CD14-positive monocyte (primary cell): ENCODE data around the gene TSPAN5. TPM values are rescaled to one million over a fixed set of nuclear protein-coding genes. Genes with fewer than 3 reads are reported as not detected.

Source experiments
- DNase-seq, 3 donors: peaks; one replicate each; pipeline ENCODE4 v3.0.0-alpha.2; 2011 to 2022
- H2AFZ ChIP-seq: 2 replicates; pipeline ENCODE4 v1.6.0; 2012; ENCODE audit warnings: mild to moderate bottlenecking, low read depth, low read length, inconsistent platforms; ENCODE audit not compliant: insufficient read depth, poor library complexity, severe bottlenecking
- H3K27ac ChIP-seq, 2 donors: 1 replicate in 1 of 2; 2 replicates in 1 of 2; pipeline ENCODE4 v1.5.1; 2012 to 2013; ENCODE audit warnings: low read length in 2 of 2, control low read depth in 1 of 2, inconsistent platforms in 1 of 2, low read depth in 1 of 2, mild to moderate bottlenecking in 1 of 2
- H3K27me3 ChIP-seq, 2 donors: one replicate each; pipeline versions ENCODE4 v1.6.0 to v1.6.1; 2011 to 2013; ENCODE audit warnings: low read length in 2 of 2; ENCODE audit not compliant: control insufficient read depth in 2 of 2, insufficient read depth in 2 of 2
- H3K36me3 ChIP-seq, 2 donors: replicated peaks in 1 of 2; 1 replicate in 1 of 2; 2 replicates in 1 of 2; pipeline versions ENCODE4 v1.5.1 to v1.6.1; 2012 to 2013; ENCODE audit warnings: low read length in 2 of 2, control low read depth in 1 of 2, inconsistent platforms in 1 of 2, mild to moderate bottlenecking in 1 of 2; ENCODE audit not compliant: insufficient read depth in 2 of 2, control insufficient read depth in 1 of 2
- H3K4me1 ChIP-seq, 2 donors: 1 replicate in 1 of 2; 2 replicates in 1 of 2; pipeline versions ENCODE4 v1.5.1 to v1.6.1; 2012 to 2013; ENCODE audit warnings: low read length in 2 of 2, control low read depth in 1 of 2, inconsistent platforms in 1 of 2, mild to moderate bottlenecking in 1 of 2, moderate library complexity in 1 of 2; ENCODE audit not compliant: insufficient read depth in 2 of 2, control insufficient read depth in 1 of 2
- H3K4me2 ChIP-seq: replicated peaks from 2 replicates; pipeline ENCODE3; 2012; ENCODE audit warnings: low read length, moderate library complexity, mild to moderate bottlenecking; ENCODE audit not compliant: poor library complexity, severe bottlenecking; ENCODE audit errors: extremely low read depth
- H3K4me3 ChIP-seq, 3 experiments: fragments of 200-600 bp in 1 of 3; sonication (generic) in 1 of 3; replicated peaks in 1 of 3; 1 replicate in 2 of 3; 2 replicates in 1 of 3; pipeline ENCODE4 v1.5.1; 2011 to 2013; ENCODE audit warnings: low read length in 3 of 3, mild to moderate bottlenecking in 3 of 3, control low read depth in 2 of 3, low read depth in 2 of 3, inconsistent platforms in 1 of 3, moderate library complexity in 1 of 3
- H3K79me2 ChIP-seq: 2 replicates; pipeline ENCODE4 v1.6.0; 2012; ENCODE audit warnings: mild to moderate bottlenecking, control low read depth, inconsistent platforms, low read length, moderate library complexity; ENCODE audit not compliant: insufficient read depth
- H3K9ac ChIP-seq: 2 replicates; pipeline ENCODE4 v1.6.0; 2017; ENCODE audit warnings: low read length, mild to moderate bottlenecking; ENCODE audit not compliant: insufficient read depth, poor library complexity, severe bottlenecking
- H3K9me3 ChIP-seq, 2 donors: replicated peaks in 1 of 2; 1 replicate in 1 of 2; 2 replicates in 1 of 2; pipeline versions ENCODE4 v1.5.1 to v1.6.1; 2012 to 2013; ENCODE audit warnings: low read length in 2 of 2, control low read depth in 1 of 2; ENCODE audit not compliant: control insufficient read depth in 1 of 2, insufficient read depth in 1 of 2
- H4K20me1 ChIP-seq: 2 replicates; pipeline ENCODE4 v1.6.0; 2012; ENCODE audit warnings: mild to moderate bottlenecking, low read length, control low read depth, moderate library complexity; ENCODE audit not compliant: insufficient read depth
- H3K27ac Mint-ChIP-seq, 7 donors: one replicate each; pipeline ENCODE4 v1.8.0; 2020; ENCODE audit warnings: mild to moderate bottlenecking in 7 of 7, mixed read lengths in 7 of 7, moderate library complexity in 6 of 7, inconsistent platforms in 2 of 7
- H3K27me3 Mint-ChIP-seq, 3 donors: one replicate each; pipeline ENCODE4 v1.8.0; 2021 to 2022; ENCODE audit warnings: low read depth in 3 of 3, mild to moderate bottlenecking in 3 of 3, mixed read lengths in 3 of 3, moderate library complexity in 3 of 3, inconsistent platforms in 1 of 3
- H3K36me3 Mint-ChIP-seq, 2 donors: one replicate each; pipeline ENCODE4 v1.8.0; 2020; ENCODE audit warnings: mixed read lengths in 2 of 2, inconsistent platforms in 1 of 2, mild to moderate bottlenecking in 1 of 2
- H3K4me1 Mint-ChIP-seq: one replicate; pipeline ENCODE4 v1.8.0; 2020; ENCODE audit warnings: mild to moderate bottlenecking, mixed read lengths
- H3K4me3 Mint-ChIP-seq, 2 donors: one replicate each; pipeline ENCODE4 v1.8.0; 2020; ENCODE audit warnings: mild to moderate bottlenecking in 2 of 2, mixed read lengths in 2 of 2, moderate library complexity in 1 of 2
- H3K9me3 Mint-ChIP-seq, 7 donors: one replicate each; pipeline ENCODE4 v1.8.0; 2020 to 2022; ENCODE audit warnings: mixed read lengths in 7 of 7, mild to moderate bottlenecking in 6 of 7, moderate library complexity in 6 of 7, inconsistent platforms in 2 of 7
- WGBS: methylation state at CpG from one replicate; pipeline ENCODE4 v1.1.5; 2013; ENCODE audit warnings: missing lambda C conversion rate; ENCODE audit not compliant: insufficient coverage; 5-methylcytosine and 5-hydroxymethylcytosine counted together
- intact Hi-C, 2 donors: fragments of 100-400 bp; cut with micrococcal nuclease; formaldehyde crosslinking; loops; one replicate each; pipeline versions ENCODE4 v1.15.0 to v1.15.1; 2023
- polyA plus RNA-seq, 3 donors: library from polyadenylated mRNA; depleted of rRNA in 1 of 3; unstranded in 2 of 3; stranded (reverse) in 1 of 3; fragments of 300-500 nt in 2 of 3; fragments of >200 nt in 1 of 3; fragmentation: Illumina TruSeq in 2 of 3; gene quantifications; 1 replicate in 2 of 3; 2 replicates in 1 of 3; pipeline ENCODE4 v1.2.3, GENCODE V29; 2012 to 2021
- TF ChIP-seq, protein P1 (sequence below): fragments of 200-600 bp; IDR thresholded peaks from one replicate; pipeline ENCODE4 v1.8.0; 2022; ENCODE audit warnings: antibody characterized with exemption, mild to moderate bottlenecking

Gene TSPAN5
- polyA plus RNA-seq, 3 donors, result 0.09 to 1.1 (median 0.13) TPM

DNA sequence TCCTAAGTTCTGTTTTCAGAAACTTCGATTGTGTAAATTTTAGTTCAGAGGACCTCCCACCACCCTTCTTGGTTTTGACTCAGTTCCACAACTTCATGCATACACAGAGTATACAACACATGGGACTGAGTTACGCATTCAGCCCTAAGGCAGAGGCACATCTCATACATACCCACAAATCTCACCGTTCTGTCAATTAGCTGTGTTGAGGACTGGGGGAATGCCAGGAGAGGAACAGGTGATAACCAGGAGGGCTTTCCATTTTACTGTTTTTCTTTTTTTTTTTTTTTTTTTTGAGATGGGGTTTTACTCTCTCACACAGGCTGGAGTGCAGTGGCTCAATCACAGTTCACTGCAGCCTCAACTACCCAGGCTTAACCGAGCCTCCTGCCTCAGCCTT lies 150.2 kb downstream of the TSPAN5 start:
- Mint-ChIP-seq H3K27me3 (peaks cover 0 to 1% (median 0%) of the 10 kb centered on the region in 3 donors), H3K36me3 (no peaks in the 10 kb centered on the region), H3K27ac (no peak overlapping the region), H3K9me3 (peaks cover 0 to 1% (median 0%) of the 10 kb centered on the region in 7 donors), H3K4me1 (peaks cover 3% of the 10 kb centered on the region), H3K4me3 (no peak overlapping the region)
- H3K4me2 ChIP-seq, result no peak overlapping the region
- H4K20me1 ChIP-seq, result no peaks in the 10 kb centered on the region
- H3K9me3 ChIP-seq, result no peaks in the 10 kb centered on the region
- WGBS, result 91% methylated on average over 1 of the region's 4 CpGs
- no peaks in the 10 kb centered on the region for H3K27me3 ChIP-seq
- H3K9ac ChIP-seq, result no peak overlapping the region
- no peak overlapping the region for H3K4me3 ChIP-seq
- intact Hi-C loops, result no loop called here
- H3K27ac ChIP-seq, result no peak overlapping the region
- no peaks in the 10 kb centered on the region for H3K4me1 ChIP-seq
- H3K36me3 ChIP-seq, result no peaks in the 10 kb centered on the region
- no peak overlapping the region for H2AFZ ChIP-seq
- no peaks in the 10 kb centered on the region for H3K79me2 ChIP-seq
- no peak for DNase-seq
- TF ChIP-seq, protein P1, sequence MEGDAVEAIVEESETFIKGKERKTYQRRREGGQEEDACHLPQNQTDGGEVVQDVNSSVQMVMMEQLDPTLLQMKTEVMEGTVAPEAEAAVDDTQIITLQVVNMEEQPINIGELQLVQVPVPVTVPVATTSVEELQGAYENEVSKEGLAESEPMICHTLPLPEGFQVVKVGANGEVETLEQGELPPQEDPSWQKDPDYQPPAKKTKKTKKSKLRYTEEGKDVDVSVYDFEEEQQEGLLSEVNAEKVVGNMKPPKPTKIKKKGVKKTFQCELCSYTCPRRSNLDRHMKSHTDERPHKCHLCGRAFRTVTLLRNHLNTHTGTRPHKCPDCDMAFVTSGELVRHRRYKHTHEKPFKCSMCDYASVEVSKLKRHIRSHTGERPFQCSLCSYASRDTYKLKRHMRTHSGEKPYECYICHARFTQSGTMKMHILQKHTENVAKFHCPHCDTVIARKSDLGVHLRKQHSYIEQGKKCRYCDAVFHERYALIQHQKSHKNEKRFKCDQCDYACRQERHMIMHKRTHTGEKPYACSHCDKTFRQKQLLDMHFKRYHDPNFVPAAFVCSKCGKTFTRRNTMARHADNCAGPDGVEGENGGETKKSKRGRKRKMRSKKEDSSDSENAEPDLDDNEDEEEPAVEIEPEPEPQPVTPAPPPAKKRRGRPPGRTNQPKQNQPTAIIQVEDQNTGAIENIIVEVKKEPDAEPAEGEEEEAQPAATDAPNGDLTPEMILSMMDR, result no peak

DNA sequence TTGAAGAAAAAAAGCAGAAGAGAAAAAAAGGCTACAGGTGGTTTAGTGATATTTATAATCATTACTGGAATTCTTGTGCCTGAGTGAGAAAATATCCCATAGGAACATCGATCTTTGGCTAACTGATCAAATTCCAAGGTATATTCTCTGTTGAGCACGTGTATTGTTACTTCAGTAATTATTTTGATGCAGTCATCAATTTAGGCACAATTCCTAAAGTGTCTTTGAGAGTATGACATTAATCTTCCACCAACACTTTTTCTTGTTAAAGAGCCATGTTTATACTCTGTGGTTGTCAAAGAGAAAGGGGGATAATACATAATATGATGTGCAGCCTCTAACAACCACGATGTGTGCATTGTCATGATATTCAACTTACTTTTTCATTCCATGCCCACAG lies 151.1 kb downstream of the TSPAN5 start:
- Mint-ChIP-seq H3K9me3 (peaks cover 0 to 1% (median 0%) of the 10 kb centered on the region in 7 donors), H3K4me3 (no peak overlapping the region), H3K36me3 (no peaks in the 10 kb centered on the region), H3K27me3 (peaks cover 0 to 1% (median 0%) of the 10 kb centered on the region in 3 donors), H3K27ac (no peak overlapping the region), H3K4me1 (peaks cover 3% of the 10 kb centered on the region)
- TF ChIP-seq, protein P1, result no peak
- no peak for DNase-seq
- H3K9ac ChIP-seq, result no peak overlapping the region
- H4K20me1 ChIP-seq, result no peaks in the 10 kb centered on the region
- H3K4me3 ChIP-seq, result no peak overlapping the region
- H2AFZ ChIP-seq, result no peak overlapping the region
- H3K27me3 ChIP-seq, result no peaks in the 10 kb centered on the region
- H3K4me1 ChIP-seq, result no peaks in the 10 kb centered on the region
- WGBS, result no CpG with 5 or more reads among the region's 3 CpGs
- H3K9me3 ChIP-seq, result no peaks in the 10 kb centered on the region
- H3K4me2 ChIP-seq, result no peak overlapping the region
- H3K79me2 ChIP-seq, result no peaks in the 10 kb centered on the region
- H3K36me3 ChIP-seq, result no peaks in the 10 kb centered on the region
- H3K27ac ChIP-seq, result no peak overlapping the region
- intact Hi-C loops, result no loop called here
